Loucy (cell line): ENCODE measurements around the gene MARCHF2.
"Not testable (repeated sequence)": the region's sequence is repeated elsewhere in the genome, so short reads cannot be mapped to it uniquely, and the experiment has no call there.

Experiments used
- H2AFZ ChIP-seq: fragments of 200-600 bp; sonication (generic); 2 replicates; pipeline ENCODE4 v1.6.0; 2016; ENCODE audit warnings: antibody characterized with exemption, mild to moderate bottlenecking, low read length, moderate library complexity
- H3F3A ChIP-seq: fragments of 200-600 bp; 2 replicates; pipeline ENCODE4 v1.6.0; 2016; ENCODE audit warnings: antibody characterized with exemption, low read depth, mild to moderate bottlenecking
- H3K27me3 ChIP-seq: fragments of 200-600 bp; sonication (generic); 2 replicates; pipeline ENCODE4 v1.6.1; 2014; ENCODE audit warnings: low read length, mild to moderate bottlenecking; ENCODE audit not compliant: insufficient read depth, poor library complexity, severe bottlenecking
- H3K36me3 ChIP-seq: fragments of 200-600 bp; sonication (generic); 2 replicates; pipeline ENCODE4 v1.6.1; 2016; ENCODE audit warnings: low read length; ENCODE audit not compliant: insufficient read depth
- H3K4me1 ChIP-seq: fragments of 200-600 bp; sonication (generic); 2 replicates; pipeline ENCODE4 v1.5.1; 2014; ENCODE audit warnings: low read length, mild to moderate bottlenecking; ENCODE audit not compliant: insufficient read depth, poor library complexity, severe bottlenecking
- H3K4me2 ChIP-seq: fragments of 200-600 bp; sonication (generic); 2 replicates; pipeline ENCODE4 v1.6.0; 2014; ENCODE audit warnings: antibody characterized with exemption, low read length, low read depth, mild to moderate bottlenecking; ENCODE audit not compliant: poor library complexity, severe bottlenecking
- H3K4me3 ChIP-seq: fragments of 200-600 bp; sonication (generic); 2 replicates; pipeline ENCODE4 v1.5.1; 2014; ENCODE audit warnings: low read length, mild to moderate bottlenecking, mixed read lengths; ENCODE audit not compliant: poor library complexity, severe bottlenecking
- H3K79me2 ChIP-seq: fragments of 200-600 bp; sonication (generic); 2 replicates; pipeline ENCODE4 v1.6.1; 2014; ENCODE audit warnings: low read length; ENCODE audit not compliant: insufficient read depth
- H3K9ac ChIP-seq: fragments of 200-600 bp; sonication (generic); 2 replicates; pipeline ENCODE4 v1.6.0; 2014; ENCODE audit warnings: mild to moderate bottlenecking, low read depth, low read length, moderate library complexity; ENCODE audit not compliant: poor library complexity, severe bottlenecking
- H3K9me2 ChIP-seq: fragments of 200-600 bp; sonication (generic); replicated peaks from 2 replicates; pipeline ENCODE4 v1.6.1; 2016; ENCODE audit warnings: low read depth, low read length, mixed read lengths
- H3K9me3 ChIP-seq: fragments of 200-600 bp; sonication (generic); 2 replicates; pipeline ENCODE4 v1.6.1; 2014; ENCODE audit warnings: mild to moderate bottlenecking, antibody characterized with exemption, low read length, low read depth; ENCODE audit not compliant: insufficient read depth
- H4K20me1 ChIP-seq: fragments of 200-600 bp; sonication (generic); 2 replicates; pipeline ENCODE4 v1.6.0; 2014; ENCODE audit warnings: antibody characterized with exemption, low read length, mild to moderate bottlenecking; ENCODE audit not compliant: insufficient read depth, poor library complexity, severe bottlenecking
- CTCF ChIP-seq: fragments of 200-600 bp; sonication (generic); conservative IDR thresholded peaks from 2 replicates; pipeline ENCODE4 v1.5.1; 2014; ENCODE audit warnings: mild to moderate bottlenecking, antibody characterized with exemption, low read length
- EZH2phosphoT487 ChIP-seq: fragments of 200-600 bp; IDR thresholded peaks from 2 replicates; pipeline ENCODE4 v1.6.1; 2018; ENCODE audit warnings: antibody characterized with exemption, mild to moderate bottlenecking, moderate library complexity, borderline replicate concordance

Gene MARCHF2

GRCh38 chr19:8377598-8377997 lies 35.5 kb upstream of the MARCHF2 start:
- Histone ChIP-seq H3K27me3 (no peaks in the 10 kb centered on the region), H3K9me2 (no peaks in the 10 kb centered on the region), H3K36me3 (no peaks in the 10 kb centered on the region), H3K4me3 (no peak overlapping the region), H3K9ac (no peak overlapping the region), H3K79me2 (no peaks in the 10 kb centered on the region), H4K20me1 (no peaks in the 10 kb centered on the region), H3K4me1 (no peaks in the 10 kb centered on the region), H2AFZ (no peak overlapping the region), H3F3A (no peaks in the 10 kb centered on the region), H3K9me3 (no peaks in the 10 kb centered on the region), H3K4me2 (no peak overlapping the region)
- TF ChIP-seq EZH2phosphoT487 (no peak), CTCF (no peak)

GRCh38 chr19:8379156-8379891 lies 33.8 kb upstream of the MARCHF2 start:
- not testable (repeated sequence) for H3K4me1 ChIP-seq, H4K20me1 ChIP-seq, H3K9me2 ChIP-seq, H2AFZ ChIP-seq, H3K4me3 ChIP-seq, H3F3A ChIP-seq, H3K36me3 ChIP-seq, H3K27me3 ChIP-seq, H3K9me3 ChIP-seq, H3K9ac ChIP-seq, H3K4me2 ChIP-seq, H3K79me2 ChIP-seq

- not testable (repeated sequence) for H3K4me3 ChIP-seq, H3K9me3 ChIP-seq, H3K4me2 ChIP-seq, H3K9ac ChIP-seq, H4K20me1 ChIP-seq, H3K27me3 ChIP-seq, H3K9me2 ChIP-seq, H3K4me1 ChIP-seq, H3F3A ChIP-seq, H2AFZ ChIP-seq, H3K36me3 ChIP-seq, H3K79me2 ChIP-seq
Measured at GRCh38 chr19:8384569-8384968, 28.5 kb upstream of the MARCHF2 start.

GRCh38 chr19:8385103-8385502 lies 28.0 kb upstream of the MARCHF2 start:
- H3K9me3 ChIP-seq, H3K36me3 ChIP-seq, H3K4me3 ChIP-seq, H3F3A ChIP-seq, H3K9ac ChIP-seq, H3K27me3 ChIP-seq, H4K20me1 ChIP-seq, H3K4me1 ChIP-seq, H3K9me2 ChIP-seq, H3K79me2 ChIP-seq, H3K4me2 ChIP-seq, H2AFZ ChIP-seq: not testable (repeated sequence)

GRCh38 chr19:8385566-8385965 lies 27.5 kb upstream of the MARCHF2 start:
- not testable (repeated sequence) for H3K9me2 ChIP-seq, H3K9ac ChIP-seq, H4K20me1 ChIP-seq, H3F3A ChIP-seq, H2AFZ ChIP-seq, H3K4me1 ChIP-seq, H3K79me2 ChIP-seq, H3K9me3 ChIP-seq, H3K36me3 ChIP-seq, H3K4me3 ChIP-seq, H3K27me3 ChIP-seq, H3K4me2 ChIP-seq

GRCh38 chr19:8386419-8386818 lies 26.7 kb upstream of the MARCHF2 start:
- H3K9me3 ChIP-seq, H3K9ac ChIP-seq, H4K20me1 ChIP-seq, H3K4me2 ChIP-seq, H3K4me1 ChIP-seq, H3K4me3 ChIP-seq, H3F3A ChIP-seq, H3K36me3 ChIP-seq, H3K9me2 ChIP-seq, H2AFZ ChIP-seq, H3K27me3 ChIP-seq: not testable (repeated sequence)
- H3K79me2 ChIP-seq: peaks cover 14% of the 10 kb centered on the region
